GM21360 (cell line): ENCODE measurements around the gene SLC16A6.
"Not testable (repeated sequence)": the region's sequence is repeated elsewhere in the genome, so short reads cannot be mapped to it uniquely, and the experiment has no call there.

Source experiments
- ATAC-seq: cut with Tn5 transposase; IDR thresholded peaks from one replicate; pipeline ENCODE4 v1.9.1; 2021; ENCODE audit warnings: mild to moderate bottlenecking, moderate library complexity; ENCODE audit not compliant: unreplicated experiment

The SLC16A6 gene

GRCh38 chr17:68314916-68315535 lies 24.1 kb upstream of the SLC16A6 start:
- no peak for ATAC-seq

GRCh38 chr17:68310152-68310551 lies 19.2 kb upstream of the SLC16A6 start:
- no peak for ATAC-seq

DNA sequence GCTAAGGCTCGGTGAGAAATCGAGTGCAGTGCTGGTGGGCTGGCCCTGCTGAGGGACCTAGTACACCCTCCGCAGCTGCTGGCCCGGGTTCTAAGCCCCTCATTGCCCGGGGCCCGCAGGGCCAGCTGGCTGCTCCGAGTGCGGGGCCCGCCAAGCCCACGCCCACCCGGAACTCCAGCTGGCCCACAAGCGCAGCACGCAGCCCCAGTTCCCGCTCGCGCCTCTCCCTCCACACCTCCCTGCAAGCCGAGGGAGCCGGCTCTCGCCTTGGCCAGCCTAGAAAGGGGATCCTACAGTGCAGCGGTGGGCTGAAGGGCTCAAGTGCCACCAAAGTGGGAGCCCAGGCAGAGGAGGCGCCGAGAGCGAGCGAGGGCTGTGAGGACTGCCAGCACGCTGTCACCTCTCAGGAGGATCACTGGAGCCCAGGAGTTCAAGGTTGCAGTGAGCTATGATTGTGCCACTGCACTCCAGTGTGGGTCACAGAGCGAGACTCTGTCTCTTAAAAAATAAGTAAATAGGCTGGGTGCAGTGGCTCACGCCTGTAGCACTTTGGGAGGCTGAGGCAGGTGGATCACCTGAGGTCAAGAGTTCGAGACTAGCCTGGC lies 18.2 kb upstream of the SLC16A6 start:
- ATAC-seq: not testable (repeated sequence)

GRCh38 chr17:68308486-68308885 lies 17.6 kb upstream of the SLC16A6 start:
- ATAC-seq: not testable (repeated sequence)

GRCh38 chr17:68307443-68307842 lies 16.5 kb upstream of the SLC16A6 start:
- no peak for ATAC-seq

DNA sequence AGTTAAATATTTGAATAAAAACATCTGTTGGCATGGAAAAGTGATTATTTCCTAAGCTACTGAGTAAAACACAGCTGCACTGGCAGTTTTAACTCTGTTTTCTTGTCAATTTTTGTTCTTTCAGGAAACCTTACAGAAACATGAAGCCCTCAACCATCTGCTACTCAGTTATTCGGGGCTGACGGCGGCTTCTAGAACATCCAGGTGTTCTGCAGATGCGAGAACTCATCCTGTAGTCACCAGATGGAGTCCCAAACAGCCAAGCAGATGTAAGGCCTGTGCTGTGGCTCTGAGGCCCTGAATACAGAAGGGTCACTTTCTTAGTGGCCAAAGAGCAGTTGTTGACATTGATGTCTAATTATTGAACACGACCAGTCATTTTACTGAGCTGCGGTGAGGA lies 15.9 kb upstream of the SLC16A6 start:
- no peak for ATAC-seq

GRCh38 chr17:68305142-68305541 lies 14.2 kb upstream of the SLC16A6 start:
- ATAC-seq: no peak

DNA sequence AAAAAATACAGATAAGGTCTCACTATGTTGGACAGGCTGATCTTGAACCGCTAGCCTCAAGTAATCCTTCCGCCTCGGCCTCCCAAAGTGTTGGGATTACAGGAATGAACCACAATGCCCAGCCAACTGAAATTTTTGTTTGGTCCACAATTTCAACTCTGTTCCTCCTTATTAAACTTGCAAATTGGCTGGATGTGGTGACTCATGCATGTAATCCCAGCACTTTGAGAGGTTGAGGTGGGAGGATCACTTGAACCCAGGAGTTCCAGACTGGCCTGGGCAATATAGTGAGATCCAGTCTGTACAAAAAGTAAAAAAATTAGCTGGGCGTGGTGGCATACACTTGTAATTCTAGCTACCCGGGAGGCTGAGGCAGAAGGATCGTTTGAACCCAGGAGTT lies 13.8 kb upstream of the SLC16A6 start:
- no peak for ATAC-seq

DNA sequence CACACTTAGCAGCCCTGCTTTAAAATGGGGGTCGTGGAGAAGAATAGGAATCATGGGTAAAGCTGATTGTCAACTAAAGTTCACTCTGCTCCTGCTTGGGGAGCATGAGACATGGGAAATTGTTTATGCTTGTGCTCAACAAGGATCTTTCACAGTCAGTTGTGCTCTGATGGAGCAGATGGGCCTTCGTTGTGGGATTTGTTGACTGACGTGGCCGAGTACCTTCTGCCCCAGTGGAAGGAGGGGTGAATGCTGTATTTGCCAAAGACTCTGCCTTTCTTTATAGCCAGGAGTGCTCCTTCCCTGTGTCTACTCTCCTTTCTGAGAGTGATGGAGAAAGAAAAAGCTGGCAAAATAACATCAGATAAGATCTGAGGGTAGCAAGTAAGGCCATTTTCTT lies 11.7 kb upstream of the SLC16A6 start:
- ATAC-seq: no peak

DNA sequence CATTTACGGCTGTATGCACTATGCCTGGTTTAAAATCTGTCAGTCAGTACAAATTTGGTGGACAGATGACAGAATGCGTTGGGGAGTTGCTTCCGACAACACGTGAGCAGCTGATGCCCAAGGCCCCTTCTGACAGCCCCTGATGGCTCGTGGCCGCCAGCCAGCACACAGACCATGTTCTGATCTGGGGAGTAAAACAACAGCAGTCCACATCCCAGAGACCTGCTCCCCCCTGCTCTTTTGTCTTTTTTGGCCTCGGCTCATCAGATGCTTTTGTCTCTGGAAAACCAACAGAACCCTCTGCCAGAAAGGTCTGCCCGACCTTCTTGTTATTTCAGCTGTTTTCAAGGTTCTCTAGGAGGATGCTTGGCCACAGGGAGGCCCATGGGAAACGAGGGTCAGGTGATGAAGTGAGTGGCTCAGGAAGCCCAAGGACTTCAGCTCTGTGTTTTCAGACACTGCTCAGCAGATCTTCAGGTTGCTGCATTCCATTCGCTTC lies 11.2 kb upstream of the SLC16A6 start:
- ATAC-seq: no peak

GRCh38 chr17:68301438-68301959 lies 10.6 kb upstream of the SLC16A6 start:
- ATAC-seq: no peak

DNA sequence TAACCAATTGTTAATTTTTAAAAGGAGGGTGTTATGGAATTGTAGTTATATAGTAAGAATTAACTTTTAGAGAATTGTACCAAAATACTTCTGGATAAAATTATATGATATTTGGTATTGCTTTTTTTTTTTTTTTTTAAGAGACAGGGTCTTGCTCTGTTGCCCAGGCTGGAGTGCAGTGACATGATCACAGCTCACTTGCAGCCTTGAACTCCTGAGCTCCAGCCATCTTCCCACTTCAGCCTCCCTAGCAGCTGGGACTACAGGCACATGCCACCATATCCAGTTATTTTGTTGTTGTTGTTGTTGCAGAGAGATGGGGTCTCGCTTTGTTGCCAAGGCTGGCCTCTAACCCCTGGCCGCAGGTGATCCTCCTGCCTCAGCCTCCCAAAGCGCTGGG lies 8.9 kb upstream of the SLC16A6 start:
- no peak for ATAC-seq

DNA sequence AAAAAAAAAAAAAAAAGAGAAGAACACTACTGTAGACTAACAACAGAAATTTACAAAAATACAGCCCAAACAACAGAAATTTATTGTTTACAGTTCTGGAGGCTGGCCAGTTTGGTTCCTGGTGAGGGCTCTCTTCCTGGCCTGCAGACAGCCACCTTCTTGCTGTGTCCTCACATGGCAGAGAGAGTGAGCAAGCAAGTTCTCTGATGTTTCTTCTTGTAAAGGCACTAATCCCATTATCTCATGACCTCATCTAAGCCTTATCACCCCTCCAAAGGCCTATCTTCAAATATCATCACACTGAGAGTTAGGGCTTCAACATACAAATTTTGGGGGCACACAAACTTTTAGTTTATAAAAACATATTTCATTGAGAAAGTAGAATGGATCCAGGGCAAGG lies 7.7 kb upstream of the SLC16A6 start:
- no peak for ATAC-seq

DNA sequence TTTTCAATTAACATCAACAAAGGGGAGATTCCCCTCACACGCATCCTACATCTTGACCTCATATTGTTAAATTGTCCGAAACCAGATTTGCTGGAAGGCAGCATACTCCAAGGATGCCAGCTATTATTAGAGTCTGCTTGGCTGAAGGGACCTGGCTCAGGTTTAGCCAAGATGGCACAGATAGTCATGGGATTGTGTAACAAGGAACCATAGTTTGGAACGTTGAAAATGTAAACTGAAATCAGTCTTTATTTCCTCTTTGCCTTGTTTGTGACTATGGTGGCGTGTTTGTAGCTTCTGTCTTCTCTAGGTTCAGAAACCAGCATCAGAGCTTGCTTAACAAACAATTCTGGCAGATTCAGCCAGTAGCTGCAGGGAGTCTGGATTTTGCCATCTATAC lies 6.3 kb upstream of the SLC16A6 start:
- ATAC-seq: no peak

DNA sequence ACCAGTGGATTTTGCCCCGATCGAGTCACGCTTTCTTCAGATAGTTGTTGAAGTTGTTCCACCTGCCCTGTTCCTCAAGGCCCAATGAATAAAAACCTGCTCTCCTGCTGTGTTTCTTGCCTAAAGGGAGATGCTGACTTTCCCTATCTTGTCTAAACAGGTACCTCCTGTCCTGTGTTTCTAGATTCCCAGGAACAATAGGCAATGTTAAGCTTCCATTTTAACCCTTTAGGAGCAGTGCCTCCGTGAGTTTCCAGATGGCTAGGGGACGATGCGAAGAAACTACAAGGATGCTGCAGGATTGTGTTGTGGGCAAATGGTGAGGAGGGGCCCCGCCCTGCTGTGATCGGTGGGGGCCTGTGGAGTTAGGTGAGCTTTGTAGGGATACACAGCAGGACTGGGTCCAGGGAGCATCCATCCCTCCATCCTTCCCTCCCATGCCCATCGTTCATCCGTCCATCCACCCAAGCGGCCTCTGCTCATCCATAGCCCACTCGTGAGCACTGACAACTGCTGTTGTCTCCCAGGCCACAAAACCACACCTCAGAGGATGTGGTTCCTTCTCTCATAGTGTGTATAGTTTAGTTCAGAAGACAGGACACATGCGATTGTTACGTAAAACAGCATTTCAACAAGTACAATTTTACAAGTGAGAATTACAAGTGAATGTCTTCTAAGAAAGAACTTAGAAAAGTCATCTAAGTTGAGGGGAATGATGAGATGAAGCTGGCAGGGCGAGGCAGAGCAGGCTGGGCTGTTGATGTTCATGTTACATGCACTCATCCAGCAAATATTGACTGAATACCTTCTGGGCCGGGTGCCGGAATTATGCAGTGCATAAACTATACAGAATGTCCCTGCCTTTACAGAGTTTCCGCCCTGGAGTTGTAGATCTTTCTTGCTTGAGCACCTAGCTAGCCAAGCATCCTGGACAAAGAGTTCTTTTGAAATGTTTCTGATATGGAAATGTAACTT lies 5.6 kb upstream of the SLC16A6 start:
- no peak for ATAC-seq

GRCh38 chr17:68295086-68295485 lies 4.2 kb upstream of the SLC16A6 start:
- no peak for ATAC-seq

- ATAC-seq: no peak
These were observed 3.7 kb upstream of the SLC16A6 start for GRCh38 chr17:68294617-68295016.

DNA sequence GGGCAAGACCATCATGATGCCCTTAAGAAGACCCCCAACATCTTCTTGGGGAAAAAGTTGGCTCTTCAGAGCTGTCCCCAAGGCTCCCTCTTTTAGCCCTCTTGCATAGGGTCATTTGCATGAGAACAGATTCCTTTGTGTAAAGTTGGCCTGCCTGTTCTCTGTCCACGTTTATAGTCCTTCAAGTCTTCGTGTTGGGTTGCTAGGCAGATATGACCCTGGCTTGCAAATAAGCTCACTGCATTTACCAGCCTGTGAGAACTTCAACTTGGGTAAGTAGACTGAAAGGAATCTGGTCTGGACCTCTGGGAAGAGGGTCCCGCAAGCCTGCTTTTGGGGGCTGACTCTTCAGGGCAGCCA lies 3.2 kb upstream of the SLC16A6 start:
- no peak for ATAC-seq

GRCh38 chr17:68293490-68294195 lies 2.7 kb upstream of the SLC16A6 start:
- ATAC-seq: no peak

- ATAC-seq: no peak
These were observed 1.7 kb upstream of the SLC16A6 start for GRCh38 chr17:68292689-68293040.
